Measurements from ENCODE around the gene LEUTX. TPM values are rescaled to one million over a fixed set of nuclear protein-coding genes. Genes with fewer than 3 reads are reported as not detected.

Gene LEUTX
- total RNA-seq, 1 donor from 2014 or later = not detected

DNA sequence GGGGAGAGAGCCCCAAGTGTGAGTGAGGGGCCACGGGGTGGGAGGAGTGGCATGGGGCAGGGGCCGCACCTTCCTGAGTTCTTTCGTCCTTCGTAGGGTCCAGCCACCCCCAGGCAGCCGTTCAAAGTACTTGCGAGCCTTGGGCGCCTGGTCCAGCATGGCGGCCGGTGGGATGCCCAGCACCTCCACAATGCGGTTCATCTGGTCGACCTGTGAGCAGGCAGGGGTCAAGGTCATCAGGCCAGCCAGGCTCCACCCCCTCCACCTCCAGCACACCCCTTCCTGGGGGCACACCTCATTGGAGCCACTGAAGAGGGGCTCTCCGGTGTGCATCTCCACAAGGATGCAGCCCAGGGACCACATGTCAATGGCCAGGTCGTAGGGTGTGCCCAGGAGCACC is 48.6 kb downstream of the LEUTX start:
- ATAC-seq = no peak
- Histone ChIP-seq H3K27ac (no peak overlapping the region), H3K4me1 (peaks cover 8% of the 10 kb centered on the region), H3K36me3 (peaks cover 67% of the 10 kb centered on the region), H3K4me3 (no peak overlapping the region), H3K27me3 (ENCODE audit: low read depth) (no peaks in the 10 kb centered on the region), H3K9me3 (no peaks in the 10 kb centered on the region)
- intact Hi-C loops (cut with DNase I) = no loop called here
- no peak for DNase-seq
- TF ChIP-seq, protein P1, sequence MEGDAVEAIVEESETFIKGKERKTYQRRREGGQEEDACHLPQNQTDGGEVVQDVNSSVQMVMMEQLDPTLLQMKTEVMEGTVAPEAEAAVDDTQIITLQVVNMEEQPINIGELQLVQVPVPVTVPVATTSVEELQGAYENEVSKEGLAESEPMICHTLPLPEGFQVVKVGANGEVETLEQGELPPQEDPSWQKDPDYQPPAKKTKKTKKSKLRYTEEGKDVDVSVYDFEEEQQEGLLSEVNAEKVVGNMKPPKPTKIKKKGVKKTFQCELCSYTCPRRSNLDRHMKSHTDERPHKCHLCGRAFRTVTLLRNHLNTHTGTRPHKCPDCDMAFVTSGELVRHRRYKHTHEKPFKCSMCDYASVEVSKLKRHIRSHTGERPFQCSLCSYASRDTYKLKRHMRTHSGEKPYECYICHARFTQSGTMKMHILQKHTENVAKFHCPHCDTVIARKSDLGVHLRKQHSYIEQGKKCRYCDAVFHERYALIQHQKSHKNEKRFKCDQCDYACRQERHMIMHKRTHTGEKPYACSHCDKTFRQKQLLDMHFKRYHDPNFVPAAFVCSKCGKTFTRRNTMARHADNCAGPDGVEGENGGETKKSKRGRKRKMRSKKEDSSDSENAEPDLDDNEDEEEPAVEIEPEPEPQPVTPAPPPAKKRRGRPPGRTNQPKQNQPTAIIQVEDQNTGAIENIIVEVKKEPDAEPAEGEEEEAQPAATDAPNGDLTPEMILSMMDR (IDR thresholded peaks at IDR 0.05) = no peak

DNA sequence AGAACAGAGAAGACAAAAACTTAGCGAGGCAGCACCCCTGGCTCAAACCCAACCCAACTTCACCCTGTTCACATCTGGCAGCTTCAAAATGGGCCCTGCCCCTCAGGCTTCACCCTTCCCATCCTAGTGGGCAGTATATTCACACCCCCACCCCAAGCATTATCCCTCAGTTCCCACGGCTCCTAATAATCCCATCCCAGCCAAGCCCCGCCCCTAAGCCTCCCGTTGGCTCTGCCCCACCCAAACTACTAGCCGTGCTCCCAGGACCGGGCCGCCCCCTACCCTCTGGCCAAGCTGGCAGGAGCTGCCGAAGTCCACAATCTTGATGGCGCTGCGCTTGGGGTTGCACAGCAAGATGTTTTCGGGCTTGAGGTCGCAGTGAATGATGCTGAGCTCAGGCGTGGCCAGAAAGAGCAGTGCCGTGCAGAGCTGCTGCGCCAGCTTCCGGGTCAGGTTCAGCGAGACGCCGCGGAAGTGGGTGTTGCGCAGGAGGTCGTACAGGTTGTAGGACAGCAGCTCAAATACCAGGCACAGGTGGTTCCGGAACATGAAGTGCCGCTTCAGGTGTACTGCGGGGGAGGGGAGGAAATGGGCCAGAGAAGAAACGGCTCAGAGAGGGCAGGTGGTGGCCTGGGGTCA is 49.5 kb downstream of the LEUTX start:
- ATAC-seq (no peak), DNase-seq (no peak)
- no peak overlapping the region for H3K27ac ChIP-seq
- H3K36me3 ChIP-seq = peaks cover 67% of the 10 kb centered on the region
- H3K4me1 ChIP-seq = peaks cover 17% of the 10 kb centered on the region
- H3K27me3 ChIP-seq (ENCODE audit: low read depth) = no peaks in the 10 kb centered on the region
- H3K9me3 ChIP-seq = no peaks in the 10 kb centered on the region
- no peak overlapping the region for H3K4me3 ChIP-seq
- TF ChIP-seq, protein P1 (IDR thresholded peaks at IDR 0.05) = no peak
- intact Hi-C loops (cut with DNase I) = no loop called here

DNA sequence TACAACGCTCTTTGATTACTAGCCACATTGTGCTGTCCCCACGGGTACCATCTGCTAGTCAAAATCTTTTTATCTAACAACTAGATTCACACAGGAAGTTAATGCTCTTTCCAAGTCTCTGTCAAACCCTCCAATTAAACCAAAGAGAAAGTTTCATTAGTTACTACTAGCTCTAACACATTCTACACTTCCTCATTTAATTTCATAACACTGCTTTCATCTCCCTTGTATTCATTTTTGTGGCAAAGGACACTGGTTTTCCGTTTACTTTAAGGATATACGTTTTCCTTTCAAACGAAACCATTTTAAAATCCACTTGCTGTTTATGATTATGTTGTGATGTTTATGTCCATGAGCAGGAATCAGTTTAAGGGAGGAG is 50.0 kb downstream of the LEUTX start:
- peaks cover 16% of the 10 kb centered on the region for H3K4me1 ChIP-seq
- no peak overlapping the region for H3K27ac ChIP-seq
- DNase-seq (no peak), ATAC-seq (no peak)
- TF ChIP-seq, protein P1 (IDR thresholded peaks at IDR 0.05) = no peak
- intact Hi-C loops (cut with DNase I) = no loop called here
- peaks cover 67% of the 10 kb centered on the region for H3K36me3 ChIP-seq
- H3K4me3 ChIP-seq = no peak overlapping the region
- H3K27me3 ChIP-seq (ENCODE audit: low read depth) = no peaks in the 10 kb centered on the region
- no peaks in the 10 kb centered on the region for H3K9me3 ChIP-seq

DNA sequence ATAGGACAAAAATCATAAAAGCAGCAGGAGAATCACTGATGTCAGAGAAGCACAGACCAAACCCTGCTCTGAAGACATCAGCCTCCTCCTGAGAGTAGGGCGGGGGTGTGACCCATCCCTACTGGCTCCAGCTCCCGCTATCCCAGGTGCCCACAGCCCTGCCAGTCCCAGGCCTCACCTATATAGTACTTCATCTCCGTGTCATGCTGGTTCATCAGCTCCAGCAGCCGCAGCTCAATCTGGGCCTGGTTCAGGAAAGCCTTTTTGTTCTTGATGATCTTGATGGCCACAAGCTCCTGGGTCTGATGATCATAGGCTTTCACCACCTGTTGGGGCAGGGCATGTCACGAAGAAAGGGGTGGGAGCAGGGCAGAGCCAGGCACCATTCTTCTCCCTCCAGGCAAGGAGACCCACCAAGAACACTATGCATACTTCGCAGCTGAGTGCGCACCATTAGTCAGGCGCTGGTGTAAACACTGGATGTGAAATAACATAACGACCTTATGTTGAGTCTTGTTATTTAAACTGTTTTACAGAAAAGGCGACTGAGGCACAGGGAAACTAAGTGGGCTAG is 51.1 kb downstream of the LEUTX start:
- Histone ChIP-seq H3K4me1 (peaks cover 16% of the 10 kb centered on the region), H3K9me3 (no peaks in the 10 kb centered on the region), H3K36me3 (peaks cover 71% of the 10 kb centered on the region), H3K27me3 (ENCODE audit: low read depth) (no peaks in the 10 kb centered on the region), H3K27ac (no peak overlapping the region), H3K4me3 (no peak overlapping the region)
- intact Hi-C loops (cut with DNase I) = no loop called here
- TF ChIP-seq, protein P1 (IDR thresholded peaks at IDR 0.05) = no peak
- ATAC-seq (no peak), DNase-seq (no peak)

DNA sequence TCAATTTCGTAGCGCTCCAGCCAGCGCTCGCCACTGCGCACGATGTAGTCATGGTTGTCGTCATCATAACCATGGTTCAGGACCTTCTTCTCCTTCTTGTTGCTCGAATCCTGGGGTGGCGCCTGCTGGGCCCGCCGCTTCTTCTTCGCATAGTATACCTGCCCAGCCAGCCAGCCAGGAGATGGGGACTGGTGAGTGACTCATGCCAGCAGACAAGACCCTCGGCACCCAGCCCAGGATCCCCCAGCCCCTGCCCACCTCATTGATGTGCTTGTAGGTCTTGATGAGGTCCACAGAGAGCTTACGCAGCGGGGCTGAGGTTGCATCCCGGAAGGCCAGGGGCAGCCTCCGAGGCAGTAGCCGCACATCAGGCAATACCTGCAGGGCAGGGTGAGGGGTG is 51.8 kb downstream of the LEUTX start:
- no peak for ATAC-seq
- TF ChIP-seq, protein P1 (IDR thresholded peaks at IDR 0.05) = no peak
- intact Hi-C loops (cut with DNase I) = no loop called here
- H3K36me3 ChIP-seq = peaks cover 74% of the 10 kb centered on the region
- DNase-seq = no peak
- H3K27ac ChIP-seq = no peak overlapping the region
- H3K9me3 ChIP-seq = no peaks in the 10 kb centered on the region
- no peaks in the 10 kb centered on the region for H3K27me3 ChIP-seq (ENCODE audit: low read depth)
- H3K4me3 ChIP-seq = no peak overlapping the region
- peaks cover 14% of the 10 kb centered on the region for H3K4me1 ChIP-seq

All from lower lobe of right lung (tissue), 2 donors.